Stimulated activated CD4-positive, alpha-beta T cell treated with anti-CD3 and anti-CD28 coated beads, Interleukin-15, amount 100 ng/mL, for 48 hours (primary cell): ENCODE data around the gene IGFLR1.
"Not testable (repeated sequence)": the region's sequence is repeated elsewhere in the genome, so short reads cannot be mapped to it uniquely, and the experiment has no call there.

Experiments
- DNase-seq, 2 donors: peaks; one replicate each; pipeline ENCODE4 v3.0.0-alpha.2; 2020; ENCODE audit warnings: low read depth in 2 of 2

IGFLR1 gene

DNA sequence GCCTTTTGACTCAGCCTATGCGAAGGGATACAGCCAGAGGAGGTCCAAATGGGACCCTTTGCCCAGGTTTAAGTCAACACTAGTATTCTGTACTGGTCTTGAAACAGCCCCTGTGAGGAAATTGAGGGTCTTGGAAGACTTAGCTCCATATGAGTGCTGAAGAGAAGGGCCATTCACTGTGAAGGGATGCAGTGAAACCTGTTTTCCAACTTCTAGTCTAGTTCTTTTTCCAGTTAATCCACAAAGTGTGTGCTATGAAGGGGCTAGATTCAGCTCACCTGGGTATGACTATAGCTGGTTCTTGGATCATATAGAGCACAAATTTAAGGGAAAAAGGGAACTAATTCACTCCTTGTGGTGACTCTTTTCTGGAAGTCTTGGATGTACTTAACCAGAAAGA, 33.9 kb downstream of the IGFLR1 start:
- DNase-seq = no peak

DNA sequence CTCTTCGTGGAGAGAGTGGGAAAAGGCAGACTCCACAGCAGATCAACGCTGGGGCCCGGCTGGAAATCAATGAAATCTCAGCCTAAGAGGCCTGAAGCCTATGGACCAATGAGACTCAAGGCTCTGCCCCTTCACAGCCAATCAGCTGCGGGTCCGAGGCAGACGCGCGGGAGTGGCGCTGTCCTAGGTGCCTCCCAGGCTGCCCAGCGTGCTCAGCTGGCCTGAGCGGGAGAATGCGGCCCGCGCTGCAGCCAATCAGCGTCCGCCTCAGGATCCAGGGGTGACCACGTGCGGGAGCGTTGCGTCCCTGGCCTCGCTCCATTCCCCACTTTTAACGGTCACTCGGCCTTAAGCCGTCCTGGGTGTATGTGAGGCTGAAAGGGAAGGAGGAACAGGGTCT, 38.0 kb downstream of the IGFLR1 start, which contains the start of gene ZBTB32:
ZBTB32 (plus strand) TSS at position 341 of the 400 bp plus-strand sequence. CDS start 10,069 bp downstream, outside the sequence.
- no peak for DNase-seq

GRCh38 chr19:35703343-35703742, 38.9 kb downstream of the IGFLR1 start:
- DNase-seq = no peak

DNA sequence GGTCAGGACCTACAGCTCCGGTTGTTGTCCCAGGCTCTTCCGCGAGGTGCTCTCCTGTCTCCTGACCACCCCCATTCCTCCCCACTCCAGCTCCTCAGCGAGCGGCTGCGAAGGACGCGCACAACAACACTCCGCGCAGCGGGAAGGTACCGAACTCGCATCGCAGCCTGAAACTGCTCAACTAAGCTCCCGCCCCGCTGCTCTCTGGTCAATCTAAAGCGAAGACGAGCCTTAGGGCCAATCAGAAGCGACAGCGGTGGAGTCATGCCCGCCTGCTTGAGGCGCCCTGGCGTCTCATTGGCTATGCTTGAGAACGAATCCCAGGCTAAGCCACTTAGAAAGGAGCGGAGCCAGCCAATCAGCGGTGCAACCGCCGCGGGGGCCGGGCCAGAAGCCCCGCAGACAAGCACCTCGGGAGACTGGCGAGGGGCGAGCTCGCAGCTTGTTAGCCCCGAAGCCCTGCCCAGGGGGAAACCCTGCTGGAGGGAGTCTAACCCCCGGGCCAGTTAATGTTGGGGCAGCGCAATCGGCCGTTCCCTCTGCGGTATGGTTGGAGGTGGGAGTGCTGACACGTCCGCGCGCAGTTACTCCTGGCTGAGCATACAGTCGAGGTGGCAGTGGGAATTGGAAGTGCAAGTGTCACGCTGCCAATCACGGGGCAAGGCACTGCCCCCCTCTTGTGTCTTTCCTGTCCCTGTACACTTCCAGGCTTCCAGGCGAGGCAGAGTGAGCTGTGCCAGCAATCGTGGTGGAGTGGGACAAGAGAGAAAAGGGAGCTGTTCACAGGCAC, 39.8 kb downstream of the IGFLR1 start:
- DNase-seq = peak; percentile 91 to 92

DNA sequence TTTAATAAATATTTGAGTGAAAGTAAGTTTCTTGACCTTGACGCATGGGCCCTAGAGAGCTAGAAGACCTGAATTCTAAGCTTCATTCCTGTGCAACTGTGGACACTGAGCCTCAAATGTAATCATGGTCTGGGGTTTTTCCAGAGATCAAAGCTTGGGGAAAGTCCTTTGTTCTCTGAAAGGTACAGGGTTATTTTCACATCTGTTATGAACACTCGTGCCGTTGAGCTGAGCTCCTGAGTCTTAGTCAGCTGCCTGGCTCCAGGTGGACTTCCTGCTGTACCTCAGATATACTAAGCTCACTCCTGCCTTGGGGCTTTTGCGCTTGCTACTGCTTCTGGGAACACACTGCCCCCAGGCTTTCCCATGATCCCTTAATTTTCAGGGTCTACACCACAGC, 45.4 kb downstream of the IGFLR1 start:
- no peak for DNase-seq

DNA sequence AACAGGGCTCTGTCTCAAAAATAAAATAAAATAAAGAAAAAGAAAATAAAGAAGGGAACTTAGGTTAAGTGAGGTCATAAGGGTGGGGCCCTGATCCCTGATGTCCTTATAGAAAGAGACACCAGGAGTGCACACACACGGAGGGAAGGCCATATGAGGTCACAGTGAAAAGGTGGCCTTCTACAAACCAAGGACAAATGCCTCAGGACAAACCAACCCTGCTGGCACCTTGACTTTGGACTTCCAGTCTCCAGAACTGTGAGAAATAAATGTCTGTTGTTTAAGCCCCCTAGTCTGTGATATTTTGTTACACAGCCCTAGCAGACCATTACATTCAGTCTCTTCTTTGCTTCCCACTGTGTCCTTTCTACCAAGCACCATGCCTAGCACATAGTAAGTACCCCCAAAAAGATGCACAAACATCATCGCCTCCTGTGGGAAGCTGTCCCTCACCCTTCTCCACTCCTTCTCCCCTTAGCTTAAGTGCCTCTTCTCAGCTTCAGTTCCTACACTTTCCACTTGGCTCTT, 46.3 kb downstream of the IGFLR1 start:
- no peak for DNase-seq

DNA sequence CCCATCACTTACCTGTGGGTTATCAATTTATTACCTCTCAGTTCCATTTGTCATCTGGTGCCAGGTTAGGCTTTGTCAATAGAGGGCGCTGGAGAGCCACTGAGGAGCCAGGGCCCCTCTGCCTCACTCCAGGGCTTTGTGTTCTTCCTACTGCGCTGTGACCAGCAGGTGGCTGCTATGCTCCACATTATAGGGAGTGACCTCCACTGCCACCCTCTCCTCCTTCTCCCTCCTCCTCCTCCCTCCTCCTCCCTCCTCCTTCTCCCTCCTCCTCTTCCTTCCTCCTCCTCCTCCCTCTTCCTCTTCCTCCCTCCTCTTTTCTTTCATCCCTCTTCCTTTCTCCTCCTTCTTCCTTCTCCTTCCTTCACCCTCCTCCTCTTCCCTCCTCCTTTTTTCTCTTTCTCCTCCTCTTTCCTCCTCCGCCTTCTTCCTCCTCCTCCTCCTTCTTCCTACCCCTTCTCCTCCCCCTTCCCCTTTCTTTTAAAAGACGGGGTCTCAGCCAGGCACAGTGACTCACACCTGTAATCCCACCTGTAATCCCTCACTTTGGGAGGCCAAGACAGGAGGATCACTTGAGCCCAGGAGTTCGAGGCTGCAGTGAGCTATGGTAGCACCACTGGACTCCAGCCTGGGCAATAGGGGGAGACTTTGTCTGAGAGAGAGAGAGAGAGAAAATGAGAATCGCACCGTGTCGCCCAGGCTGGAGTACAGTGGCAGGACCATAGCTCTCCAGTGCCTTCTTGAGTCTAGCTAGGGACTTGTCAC, 48.2 kb downstream of the IGFLR1 start:
- peak; percentile 81 to 87 for DNase-seq

GRCh38 chr19:35693422-35693821, 48.8 kb downstream of the IGFLR1 start:
- no peak for DNase-seq

DNA sequence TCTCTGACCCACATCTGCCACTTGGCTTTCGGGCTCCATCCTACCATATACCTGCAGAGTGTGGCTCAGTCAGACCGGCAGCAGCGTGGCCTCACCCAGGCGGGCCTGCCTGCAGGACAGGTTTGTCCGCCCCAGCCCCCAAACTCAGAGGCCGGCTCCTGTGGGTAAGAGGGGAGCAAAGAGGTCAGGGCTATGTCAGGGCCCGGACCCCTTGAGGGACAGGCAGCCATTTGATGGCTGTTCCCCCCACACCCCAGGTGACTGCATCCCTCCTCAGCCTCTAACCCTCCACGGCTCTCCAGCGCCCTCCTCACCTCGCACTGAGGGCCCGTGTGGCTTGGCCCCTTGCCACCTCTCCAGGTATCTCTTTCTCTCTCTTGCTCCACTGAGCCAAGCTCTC, 50.2 kb downstream of the IGFLR1 start:
- DNase-seq = no peak

GRCh38 chr19:35691106-35691505, 51.1 kb downstream of the IGFLR1 start:
- DNase-seq = not testable (repeated sequence)

DNA sequence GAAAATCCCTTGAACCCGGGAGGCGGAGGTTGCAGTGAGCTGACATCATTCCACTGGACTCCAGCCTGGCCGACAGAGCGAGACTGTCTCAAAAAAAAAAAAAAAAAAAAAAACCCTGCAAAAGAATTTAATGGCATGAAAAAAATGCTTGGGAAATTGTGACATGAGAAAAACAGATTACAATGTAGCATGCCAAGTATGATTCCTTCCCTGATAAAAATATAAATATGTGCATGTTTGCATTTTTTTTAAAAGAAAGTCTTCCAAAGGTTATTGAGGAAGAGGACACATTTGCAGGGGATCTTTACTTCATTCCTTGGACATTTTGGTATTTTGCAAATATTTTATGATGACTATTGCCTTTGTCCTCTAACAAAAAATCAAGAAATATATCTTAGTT, 52.4 kb downstream of the IGFLR1 start:
- no peak for DNase-seq
